GM18520 (cell line): ENCODE results near the gene MBNL3.

Source experiments
- ATAC-seq: cut with Tn5 transposase; IDR thresholded peaks from one replicate; pipeline ENCODE4 v1.9.1; 2021; ENCODE audit not compliant: unreplicated experiment

MBNL3 gene

GRCh38 chrX:132488819-132489577, at the start of gene MBNL3:
Gene MBNL3 (minus strand): TSS chrX:132489038. CDS start chrX:132439611, 49,427 bp downstream.
- peak; percentile 41 for ATAC-seq

GRCh38 chrX:132533409-132533808, 44.6 kb upstream of the MBNL3 start:
- no peak for ATAC-seq

GRCh38 chrX:132532913-132533312, 44.1 kb upstream of the MBNL3 start:
- ATAC-seq, result no peak

GRCh38 chrX:132532097-132532496, 43.3 kb upstream of the MBNL3 start:
- no peak for ATAC-seq

- ATAC-seq, result no peak
Observed at GRCh38 chrX:132520792-132521191, 32.0 kb upstream of the MBNL3 start.

- ATAC-seq, result no peak
Observed at GRCh38 chrX:132520213-132520612, 31.4 kb upstream of the MBNL3 start.

GRCh38 chrX:132518401-132518800, 29.6 kb upstream of the MBNL3 start:
- ATAC-seq, result no peak

- no peak for ATAC-seq
Observed at GRCh38 chrX:132508834-132509233, 20.0 kb upstream of the MBNL3 start.

GRCh38 chrX:132505116-132505515, 16.3 kb upstream of the MBNL3 start:
- ATAC-seq, result no peak

- ATAC-seq, result no peak
Observed at GRCh38 chrX:132504417-132504816, 15.6 kb upstream of the MBNL3 start.

- no peak for ATAC-seq
Observed at GRCh38 chrX:132501606-132502005, 12.8 kb upstream of the MBNL3 start.

- ATAC-seq, result no peak
Observed at GRCh38 chrX:132497432-132497831, 8.6 kb upstream of the MBNL3 start.

GRCh38 chrX:132493095-132493494, 4.3 kb upstream of the MBNL3 start:
- ATAC-seq, result no peak

GRCh38 chrX:132491191-132491590, 2.4 kb upstream of the MBNL3 start:
- ATAC-seq, result no peak

- peak; percentile 24 for ATAC-seq
Observed at GRCh38 chrX:132489578-132490419, 961 bp upstream of the MBNL3 start.

- no peak for ATAC-seq
Observed at GRCh38 chrX:132488180-132488705, 595 bp downstream of the MBNL3 start.

GRCh38 chrX:132486599-132487178, 2.1 kb downstream of the MBNL3 start:
- no peak for ATAC-seq

GRCh38 chrX:132483951-132484350, 4.9 kb downstream of the MBNL3 start:
- no peak for ATAC-seq

- ATAC-seq, result no peak
Observed at GRCh38 chrX:132483488-132483887, 5.3 kb downstream of the MBNL3 start.

- no peak for ATAC-seq
Observed at GRCh38 chrX:132482632-132483031, 6.2 kb downstream of the MBNL3 start.

- ATAC-seq, result no peak
Observed at GRCh38 chrX:132481449-132481848, 7.4 kb downstream of the MBNL3 start.
